ENCODE data around the gene TTC29.
"Not testable (repeated sequence)": the region's sequence is repeated elsewhere in the genome, so short reads cannot be mapped to it uniquely, and the experiment has no call there.

Gene TTC29

GRCh38 chr4:146663968-146664311 lies 281.7 kb downstream of the TTC29 start:
- DNase-seq = not testable (repeated sequence)

DNA sequence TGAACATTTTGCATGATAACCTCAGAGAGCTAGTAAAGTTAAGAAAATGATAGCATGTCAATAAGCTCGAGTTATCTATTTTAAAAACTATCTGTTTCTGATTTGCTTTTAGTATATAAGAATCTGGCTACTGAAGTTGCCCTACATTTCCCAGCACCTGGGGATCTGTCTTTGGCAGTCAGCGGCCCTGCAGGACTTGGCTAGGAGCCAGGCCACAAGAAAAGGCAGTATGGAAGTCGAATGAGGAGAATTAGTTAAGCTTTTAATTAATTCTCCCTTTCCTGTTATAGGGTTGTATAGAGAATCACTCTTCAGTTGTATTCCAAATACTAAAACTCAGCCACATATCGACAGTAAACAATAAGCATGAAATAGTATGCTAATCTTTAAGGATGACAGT lies 284.3 kb downstream of the TTC29 start:
- no peak for DNase-seq
